WTC11 (cell line): ENCODE results near the gene CACHD1. TPM values are rescaled to one million over a fixed set of nuclear protein-coding genes. Genes with fewer than 3 reads are reported as not detected.

Experiments
- ATAC-seq: fragments of 200-7000 bp; cut with Tn5 transposase; 2 replicates; pipeline ENCODE4 v1.10.0; 2021; ENCODE audit warnings: mild to moderate bottlenecking, moderate library complexity
- CTCF ChIA-PET: fragments of 300-600 bp; sonication (Branson Sonifier 250); formaldehyde crosslinking; loops from one replicate; lab custom pipeline; 2021; ENCODE audit warnings: antibody characterized with exemption; lab: Charles Lee
- POLR2A ChIA-PET: fragments of 350-600 bp; sonication (Branson Sonifier 250); formaldehyde crosslinking; loops from one replicate; lab custom pipeline; 2021; ENCODE audit warnings: antibody characterized with exemption; lab: Charles Lee
- DNase-seq: peaks from one replicate; pipeline ENCODE4 v3.0.0; 2021; ENCODE audit warnings: low spot score
- H3K27ac Mint-ChIP-seq: 2 replicates; pipeline ENCODE4 v1.8.0; 2021; ENCODE audit warnings: mixed read lengths
- H3K27me3 Mint-ChIP-seq: 2 replicates; pipeline ENCODE4 v1.8.0; 2021; ENCODE audit warnings: low read depth, mild to moderate bottlenecking, moderate library complexity, mixed read lengths
- H3K36me3 Mint-ChIP-seq: 2 replicates; pipeline ENCODE4 v1.8.0; 2021; ENCODE audit warnings: mixed read lengths
- H3K4me1 Mint-ChIP-seq: 2 replicates; pipeline ENCODE4 v1.8.0; 2022; ENCODE audit warnings: mixed read lengths
- H3K4me3 Mint-ChIP-seq: 2 replicates; pipeline ENCODE4 v1.8.0; 2021; ENCODE audit warnings: mild to moderate bottlenecking, moderate library complexity, mixed read lengths
- H3K9me3 Mint-ChIP-seq: 2 replicates; pipeline ENCODE4 v1.8.0; 2021; ENCODE audit warnings: mixed read lengths
- ETV6 ChIP-seq: sonication (generic); formaldehyde crosslinking; IDR thresholded peaks from 2 replicates; pipeline ENCODE4 v1.8.1; 2022; ENCODE audit warnings: mild to moderate bottlenecking, missing genetic modification reagents
- FOXJ3 ChIP-seq: sonication (generic); formaldehyde crosslinking; IDR thresholded peaks from 2 replicates; pipeline ENCODE4 v1.9.0; 2021; ENCODE audit warnings: missing genetic modification reagents, mild to moderate bottlenecking, borderline replicate concordance
- FOXK1 ChIP-seq: sonication (generic); formaldehyde crosslinking; IDR thresholded peaks from 2 replicates; pipeline ENCODE4 v1.8.0; 2022; ENCODE audit warnings: mild to moderate bottlenecking, moderate library complexity, missing genetic modification reagents
- FOXP4 ChIP-seq: sonication (generic); formaldehyde crosslinking; IDR thresholded peaks from 2 replicates; pipeline ENCODE4 v1.8.0; 2022; ENCODE audit warnings: mild to moderate bottlenecking, missing genetic modification reagents
- HMGA2 ChIP-seq: fragments of 250-450 bp; sonication (Bioruptor Pico); IDR thresholded peaks from 2 replicates; pipeline ENCODE4 v1.4.0; 2021; ENCODE audit warnings: mild to moderate bottlenecking, moderate library complexity
- MXD4 ChIP-seq: fragments of 250-450 bp; sonication (Bioruptor Pico); IDR thresholded peaks from 2 replicates; pipeline ENCODE4 v1.8.0; 2021; ENCODE audit warnings: mild to moderate bottlenecking, moderate library complexity, borderline replicate concordance
- NR2C2 ChIP-seq: sonication (generic); formaldehyde crosslinking; IDR thresholded peaks from 2 replicates; pipeline ENCODE4 v1.8.0; 2022; ENCODE audit warnings: mild to moderate bottlenecking, missing genetic modification reagents
- RELA ChIP-seq: sonication (generic); formaldehyde crosslinking; IDR thresholded peaks from 2 replicates; pipeline ENCODE4 v1.8.1; 2022; ENCODE audit warnings: missing genetic modification reagents, mild to moderate bottlenecking, borderline replicate concordance
- SMAD4 ChIP-seq: sonication (generic); formaldehyde crosslinking; IDR thresholded peaks from 2 replicates; pipeline ENCODE4 v1.8.0; 2022; ENCODE audit warnings: mild to moderate bottlenecking, missing genetic modification reagents
- TCF7 ChIP-seq: sonication (generic); formaldehyde crosslinking; IDR thresholded peaks from 2 replicates; pipeline ENCODE4 v1.8.0; 2022; ENCODE audit warnings: mild to moderate bottlenecking, low read depth, missing genetic modification reagents, moderate library complexity
- ZBTB43 ChIP-seq: sonication (generic); formaldehyde crosslinking; IDR thresholded peaks from 2 replicates; pipeline ENCODE4 v1.8.1; 2023; ENCODE audit warnings: mild to moderate bottlenecking, missing genetic modification reagents
- ZNF219 ChIP-seq: sonication (generic); formaldehyde crosslinking; IDR thresholded peaks from 2 replicates; pipeline ENCODE4 v1.8.0; 2023; ENCODE audit warnings: missing genetic modification reagents, mild to moderate bottlenecking, borderline replicate concordance
- ZNF281 ChIP-seq: sonication (generic); formaldehyde crosslinking; IDR thresholded peaks from 2 replicates; pipeline ENCODE4 v1.8.0; 2023; ENCODE audit warnings: mild to moderate bottlenecking, missing genetic modification reagents
- ZNF416 ChIP-seq: fragments of 250-450 bp; sonication (Bioruptor Pico); IDR thresholded peaks from 2 replicates; pipeline ENCODE4 v1.9.0; 2021; ENCODE audit warnings: mild to moderate bottlenecking, inconsistent platforms
- total RNA-seq: library from RNA; stranded (reverse); gene quantifications from 3 replicates; pipeline ENCODE4 v1.2.3, GENCODE V29; 2021
- TF ChIP-seq, protein P1 (sequence below): sonication (generic); formaldehyde crosslinking; conservative IDR thresholded peaks from 2 replicates; pipeline ENCODE4 v1.8.1; 2023; ENCODE audit warnings: mild to moderate bottlenecking, low read depth, missing genetic modification reagents, moderate library complexity
- TF ChIP-seq, protein P2 (sequence below): sonication (generic); formaldehyde crosslinking; IDR thresholded peaks from 2 replicates; pipeline ENCODE4 v1.8.1; 2023; ENCODE audit warnings: mild to moderate bottlenecking, missing genetic modification reagents, moderate library complexity

Gene CACHD1
- total RNA-seq, 1 experiment from 2014 or later: 26.3 TPM

DNA sequence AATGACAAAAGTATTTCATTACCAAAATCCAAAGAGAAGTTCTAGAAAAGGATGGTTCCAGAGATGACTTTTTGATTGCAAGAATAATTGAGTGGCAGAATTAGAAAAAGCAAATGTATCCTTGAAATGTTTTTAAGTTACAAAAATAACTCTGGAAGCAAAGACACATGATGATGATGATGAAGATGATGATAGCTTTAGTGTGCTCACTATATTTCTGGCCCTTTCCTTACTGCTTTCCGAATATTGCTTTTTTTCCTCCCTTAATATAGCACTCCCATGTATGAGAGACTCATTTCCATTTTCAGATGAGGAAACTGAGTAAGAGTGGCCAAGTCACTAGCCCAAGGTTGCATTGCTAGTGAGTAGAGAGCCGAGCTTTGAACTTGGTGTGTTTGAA lies 54.7 kb downstream of the CACHD1 start (continued):
- TF ChIP-seq TCF7 (no peak), FOXP4 (CRISPR knock-in tag) (no peak)
- TF ChIP-seq, protein P1, sequence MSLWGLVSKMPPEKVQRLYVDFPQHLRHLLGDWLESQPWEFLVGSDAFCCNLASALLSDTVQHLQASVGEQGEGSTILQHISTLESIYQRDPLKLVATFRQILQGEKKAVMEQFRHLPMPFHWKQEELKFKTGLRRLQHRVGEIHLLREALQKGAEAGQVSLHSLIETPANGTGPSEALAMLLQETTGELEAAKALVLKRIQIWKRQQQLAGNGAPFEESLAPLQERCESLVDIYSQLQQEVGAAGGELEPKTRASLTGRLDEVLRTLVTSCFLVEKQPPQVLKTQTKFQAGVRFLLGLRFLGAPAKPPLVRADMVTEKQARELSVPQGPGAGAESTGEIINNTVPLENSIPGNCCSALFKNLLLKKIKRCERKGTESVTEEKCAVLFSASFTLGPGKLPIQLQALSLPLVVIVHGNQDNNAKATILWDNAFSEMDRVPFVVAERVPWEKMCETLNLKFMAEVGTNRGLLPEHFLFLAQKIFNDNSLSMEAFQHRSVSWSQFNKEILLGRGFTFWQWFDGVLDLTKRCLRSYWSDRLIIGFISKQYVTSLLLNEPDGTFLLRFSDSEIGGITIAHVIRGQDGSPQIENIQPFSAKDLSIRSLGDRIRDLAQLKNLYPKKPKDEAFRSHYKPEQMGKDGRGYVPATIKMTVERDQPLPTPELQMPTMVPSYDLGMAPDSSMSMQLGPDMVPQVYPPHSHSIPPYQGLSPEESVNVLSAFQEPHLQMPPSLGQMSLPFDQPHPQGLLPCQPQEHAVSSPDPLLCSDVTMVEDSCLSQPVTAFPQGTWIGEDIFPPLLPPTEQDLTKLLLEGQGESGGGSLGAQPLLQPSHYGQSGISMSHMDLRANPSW (CRISPR knock-in tag): no peak

DNA sequence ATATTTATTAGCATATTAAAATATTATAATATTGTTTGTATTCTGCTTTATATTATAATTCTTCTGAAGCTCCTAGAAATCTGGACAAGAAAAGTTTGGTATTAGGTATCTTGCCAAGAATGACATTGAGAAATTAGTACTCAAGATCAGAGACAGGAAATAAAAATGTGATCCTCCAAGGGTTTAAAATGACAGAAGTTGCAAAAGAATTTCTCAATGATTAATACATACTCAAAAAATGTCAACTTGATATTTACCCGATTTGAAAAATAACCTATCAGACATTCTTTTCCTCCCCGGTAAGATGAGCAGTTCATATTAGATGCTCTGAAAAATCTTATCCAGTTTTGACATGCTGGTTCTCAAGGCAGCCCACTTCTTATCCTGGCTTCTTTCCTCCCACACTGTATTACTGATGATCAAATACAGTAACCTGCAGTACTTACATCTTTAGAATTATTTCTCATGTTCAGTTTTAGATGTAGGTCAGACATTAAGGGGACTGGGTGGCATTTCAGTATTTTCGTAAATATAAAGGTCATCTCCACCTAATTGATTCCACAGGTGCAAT lies 55.3 kb downstream of the CACHD1 start:
- TF ChIP-seq ZNF219 (no peak), ZNF416 (CRISPR knock-in tag) (no peak), FOXK1 (CRISPR knock-in tag) (no peak), RELA (CRISPR knock-in tag) (no peak), HMGA2 (CRISPR knock-in tag) (no peak), ZBTB43 (no peak), MXD4 (CRISPR knock-in tag) (no peak), FOXJ3 (CRISPR knock-in tag) (no peak)
- TF ChIP-seq, protein P2, sequence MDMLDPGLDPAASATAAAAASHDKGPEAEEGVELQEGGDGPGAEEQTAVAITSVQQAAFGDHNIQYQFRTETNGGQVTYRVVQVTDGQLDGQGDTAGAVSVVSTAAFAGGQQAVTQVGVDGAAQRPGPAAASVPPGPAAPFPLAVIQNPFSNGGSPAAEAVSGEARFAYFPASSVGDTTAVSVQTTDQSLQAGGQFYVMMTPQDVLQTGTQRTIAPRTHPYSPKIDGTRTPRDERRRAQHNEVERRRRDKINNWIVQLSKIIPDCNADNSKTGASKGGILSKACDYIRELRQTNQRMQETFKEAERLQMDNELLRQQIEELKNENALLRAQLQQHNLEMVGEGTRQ: no peak
- TF ChIP-seq, protein P1 (CRISPR knock-in tag): no peak
- H3K27ac Mint-ChIP-seq: no peak overlapping the region
- 0 out of 2 replicates have a peak, but pooled peaks cover 2% of the 10 kb centered on the region for H3K9me3 Mint-ChIP-seq
- no peaks in the 10 kb centered on the region for H3K27me3 Mint-ChIP-seq
- no peak overlapping the region for H3K4me3 Mint-ChIP-seq
- H3K4me1 Mint-ChIP-seq: peaks cover 88% of the 10 kb centered on the region
- DNase-seq (no peak), ATAC-seq (no peak)
- ChIA-PET POLR2A (no interaction called here), CTCF (no interaction called here)
- no peaks in the 10 kb centered on the region for H3K36me3 Mint-ChIP-seq

- Mint-ChIP-seq H3K27me3 (no peaks in the 10 kb centered on the region), H3K9me3 (0 out of 2 replicates have a peak, but pooled peaks cover 3% of the 10 kb centered on the region), H3K36me3 (no peaks in the 10 kb centered on the region), H3K27ac (no peak overlapping the region), H3K4me3 (no peak overlapping the region), H3K4me1 (peaks cover 85% of the 10 kb centered on the region)
- CTCF ChIA-PET: no interaction called here
- no peak for ATAC-seq
- no peak for DNase-seq
- POLR2A ChIA-PET: no interaction called here
- TF ChIP-seq SMAD4 (CRISPR knock-in tag) (no peak), FOXK1 (CRISPR knock-in tag) (no peak), ZNF281 (CRISPR knock-in tag) (no peak), ETV6 (CRISPR knock-in tag) (no peak), NR2C2 (no peak), ZBTB43 (no peak)
These were observed 56.4 kb downstream of the CACHD1 start for GRCh38 chr1:64526312-64526711.
